ENCODE measurements around the gene WNT9A. TPM values are rescaled to one million over a fixed set of nuclear protein-coding genes. Genes with fewer than 3 reads are reported as not detected.
"Not testable (repeated sequence)": the region's sequence is repeated elsewhere in the genome, so short reads cannot be mapped to it uniquely, and the experiment has no call there.

The WNT9A gene
- 1.4 and 1.9 TPM in 2 replicates for total RNA-seq
- 0.14 TPM in 1 of 2 replicates, not detected in the other for polyA plus RNA-seq

DNA sequence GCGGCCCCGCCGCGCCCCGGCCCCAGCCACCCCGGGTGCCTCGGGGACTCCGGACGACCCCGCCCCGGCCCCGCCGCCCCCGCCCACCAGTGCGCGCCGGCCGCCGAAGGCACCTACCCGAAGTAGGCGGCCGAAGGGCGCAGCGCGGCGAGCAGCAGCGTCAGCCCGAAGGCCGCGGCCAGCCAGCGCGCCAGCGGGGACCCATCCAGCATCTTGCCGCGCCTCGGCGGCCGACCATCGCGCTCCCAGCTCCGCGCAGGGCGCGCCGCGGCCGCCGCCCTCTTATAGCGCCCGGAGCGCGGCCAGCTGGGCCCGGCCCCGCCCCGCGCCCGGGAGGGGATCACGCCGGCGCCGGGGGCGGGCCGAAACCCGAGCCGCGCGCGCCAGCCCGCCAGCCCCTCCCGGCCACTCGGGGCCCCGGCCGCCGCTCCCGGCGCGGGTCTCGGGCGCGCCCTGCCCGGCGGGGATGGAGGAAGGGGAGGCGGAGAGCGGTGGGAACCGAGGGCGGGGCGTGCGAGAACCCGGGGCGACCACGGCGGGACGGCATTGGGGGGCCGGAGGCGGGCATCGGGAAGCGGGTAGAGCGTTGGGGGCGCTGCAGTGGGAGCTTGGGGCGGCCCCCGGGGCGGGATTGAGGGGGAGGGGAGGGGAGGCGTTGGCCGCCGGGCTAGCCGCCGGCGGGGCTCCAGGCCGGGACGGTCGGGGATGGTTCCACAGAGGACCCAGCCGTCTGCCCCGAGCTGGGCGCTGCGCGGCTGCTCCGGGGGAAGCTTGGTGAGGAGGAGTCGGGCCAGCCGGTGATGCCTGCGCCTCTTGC, at the start of gene WNT9A:
WNT9A (minus strand) TSS at position 257 of the 817 bp plus-strand sequence; CDS start at position 212, 45 bp downstream.
- H3K9me3 ChIP-seq (ENCODE audit: low read depth), result no peaks in the 10 kb centered on the region
- H3K27me3 ChIP-seq, result peaks cover 25% of the 10 kb centered on the region
- peak; percentile 55 to 92 for DNase-seq (ENCODE audit: low read depth in 1 of 2, low spot score in 1 of 2)
- H3K4me1 ChIP-seq (ENCODE audit: low read depth), result no peaks in the 10 kb centered on the region
- H3K27ac ChIP-seq, result no peak within 1 kb of the TSS
- no peak for TF ChIP-seq CTCF (IDR thresholded peaks at IDR 0.05; ENCODE audit: low read depth, low read length)
- peak within 1 kb of the TSS; percentile 75 for H3K4me3 ChIP-seq
- no peaks in the 10 kb centered on the region for H3K36me3 ChIP-seq

- no peaks in the 10 kb centered on the region for H3K9me3 ChIP-seq (ENCODE audit: low read depth)
- no peak overlapping the region for H3K4me3 ChIP-seq
- H3K36me3 ChIP-seq, result no peaks in the 10 kb centered on the region
- no peaks in the 10 kb centered on the region for H3K4me1 ChIP-seq (ENCODE audit: low read depth)
- H3K27me3 ChIP-seq, result peaks cover 23% of the 10 kb centered on the region
- TF ChIP-seq CTCF (IDR thresholded peaks at IDR 0.05; ENCODE audit: low read depth, low read length), result no peak
- no peak for DNase-seq (ENCODE audit: low read depth in 1 of 2, low spot score in 1 of 2)
- no peak overlapping the region for H3K27ac ChIP-seq
Measured at GRCh38 chr1:227996187-227996950, 48.6 kb upstream of the WNT9A start.

- no peaks in the 10 kb centered on the region for H3K9me3 ChIP-seq (ENCODE audit: low read depth)
- no peak for DNase-seq (ENCODE audit: low read depth in 1 of 2, low spot score in 1 of 2)
- no peak for TF ChIP-seq CTCF (IDR thresholded peaks at IDR 0.05; ENCODE audit: low read depth, low read length)
- no peaks in the 10 kb centered on the region for H3K36me3 ChIP-seq
- H3K27ac ChIP-seq, result no peak overlapping the region
- no peak overlapping the region for H3K4me3 ChIP-seq
- H3K27me3 ChIP-seq, result peaks cover 14% of the 10 kb centered on the region
- no peaks in the 10 kb centered on the region for H3K4me1 ChIP-seq (ENCODE audit: low read depth)
Measured at GRCh38 chr1:227994632-227995300, 47.0 kb upstream of the WNT9A start.

DNA sequence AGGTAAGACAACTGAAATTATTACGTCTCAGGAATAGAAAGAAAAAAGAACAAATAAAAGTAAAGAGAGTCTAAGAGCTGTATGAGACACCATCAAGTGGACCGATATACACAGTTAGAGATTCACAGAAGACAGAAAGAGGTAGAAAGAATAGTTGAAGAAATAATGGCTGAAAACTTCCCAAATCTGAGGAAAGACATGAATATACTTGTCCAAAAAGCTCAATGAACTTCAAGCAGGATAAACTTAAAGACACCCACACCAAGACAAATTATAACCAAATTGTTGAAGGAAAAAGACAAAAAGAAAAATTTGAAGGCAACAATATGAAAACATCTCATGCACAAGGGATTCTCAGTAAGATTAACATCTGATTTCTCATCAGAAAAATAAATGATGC, 39.4 kb upstream of the WNT9A start:
- Histone ChIP-seq H3K27me3 (peaks cover 35% of the 10 kb centered on the region), H3K36me3 (no peaks in the 10 kb centered on the region), H3K4me3 (no peak overlapping the region), H3K4me1 (ENCODE audit: low read depth) (no peaks in the 10 kb centered on the region), H3K27ac (no peak overlapping the region), H3K9me3 (ENCODE audit: low read depth) (no peaks in the 10 kb centered on the region)
- DNase-seq (ENCODE audit: low read depth in 1 of 2, low spot score in 1 of 2), result no peak
- TF ChIP-seq CTCF (IDR thresholded peaks at IDR 0.05; ENCODE audit: low read depth, low read length), result no peak

DNA sequence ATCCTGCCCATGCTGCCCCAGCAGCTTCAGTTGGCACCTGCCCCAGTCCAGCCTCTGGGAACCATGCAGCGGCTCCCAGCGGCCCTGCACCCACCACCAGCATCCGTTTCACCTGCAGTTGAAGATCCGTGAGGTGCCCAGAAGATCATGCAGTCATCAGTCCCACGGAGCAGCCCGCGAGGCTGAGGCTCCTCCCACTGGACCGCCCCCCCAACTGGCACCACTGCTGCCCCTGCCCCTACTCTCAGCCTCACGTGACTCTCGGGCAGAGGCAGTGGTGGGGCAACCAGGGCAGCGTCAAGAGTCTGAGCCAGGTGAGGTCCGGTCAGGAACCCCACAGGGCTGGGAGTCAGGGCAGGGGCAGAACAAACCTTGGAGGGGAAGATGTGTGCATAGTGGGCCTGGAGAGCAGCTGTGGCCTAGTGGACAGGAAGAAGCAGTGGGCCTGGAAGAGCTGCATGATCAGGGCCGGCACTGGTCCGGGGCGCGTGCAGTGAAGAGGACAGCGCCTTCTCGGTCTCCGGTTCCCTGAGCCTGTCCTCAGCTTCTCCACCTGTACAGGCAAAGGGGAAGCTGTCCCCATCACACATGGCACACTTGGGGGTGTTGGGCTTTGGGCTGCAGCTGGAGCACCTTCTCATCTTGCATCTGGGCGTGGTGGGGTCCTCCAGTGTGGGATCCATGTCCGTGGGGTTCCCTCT, 28.0 kb upstream of the WNT9A start:
- H3K9me3 ChIP-seq (ENCODE audit: low read depth); DNase-seq (ENCODE audit: low read depth in 1 of 2, low spot score in 1 of 2); H3K27ac ChIP-seq; H3K27me3 ChIP-seq; H3K4me1 ChIP-seq (ENCODE audit: low read depth); H3K36me3 ChIP-seq; H3K4me3 ChIP-seq: not testable (repeated sequence)

DNA sequence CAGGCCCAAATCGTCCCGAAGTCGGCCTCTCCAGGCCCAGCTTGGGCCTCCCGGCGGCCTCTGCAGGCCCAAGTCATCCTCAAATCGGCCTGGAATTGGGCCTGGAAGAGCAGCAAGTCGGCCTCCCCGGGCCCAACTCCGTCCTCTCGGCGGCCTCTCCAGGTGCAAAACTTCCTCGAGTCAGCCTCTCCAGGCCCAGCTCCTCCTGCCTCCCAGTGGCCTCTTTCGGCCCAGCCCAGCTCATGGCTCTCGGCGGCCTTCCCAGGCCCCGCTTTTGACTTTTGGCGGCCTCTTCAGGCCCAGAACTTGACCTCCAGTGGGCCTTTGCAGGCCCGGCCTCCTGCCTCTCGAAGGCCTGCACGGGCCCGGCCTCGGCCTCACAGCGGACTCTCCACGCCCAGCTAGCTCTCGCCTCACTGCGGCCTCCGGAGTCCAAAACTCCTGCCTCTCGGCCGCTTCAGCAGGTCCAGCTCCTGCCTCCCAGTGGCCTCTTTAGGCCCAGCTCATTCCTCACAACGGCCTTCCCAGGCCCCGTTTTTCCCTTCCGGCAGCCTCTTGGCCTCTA, 26.1 kb upstream of the WNT9A start:
- DNase-seq (ENCODE audit: low read depth in 1 of 2, low spot score in 1 of 2); H3K4me3 ChIP-seq; H3K4me1 ChIP-seq (ENCODE audit: low read depth); H3K9me3 ChIP-seq (ENCODE audit: low read depth); H3K27ac ChIP-seq; H3K27me3 ChIP-seq; H3K36me3 ChIP-seq: not testable (repeated sequence)

- H3K27ac ChIP-seq; H3K4me1 ChIP-seq (ENCODE audit: low read depth); H3K27me3 ChIP-seq; H3K36me3 ChIP-seq; H3K4me3 ChIP-seq; H3K9me3 ChIP-seq (ENCODE audit: low read depth): not testable (repeated sequence)
- DNase-seq (ENCODE audit: low read depth in 1 of 2, low spot score in 1 of 2), result peak; percentile 20 to 68
Measured at GRCh38 chr1:227972843-227973374, 25.2 kb upstream of the WNT9A start.

DNA sequence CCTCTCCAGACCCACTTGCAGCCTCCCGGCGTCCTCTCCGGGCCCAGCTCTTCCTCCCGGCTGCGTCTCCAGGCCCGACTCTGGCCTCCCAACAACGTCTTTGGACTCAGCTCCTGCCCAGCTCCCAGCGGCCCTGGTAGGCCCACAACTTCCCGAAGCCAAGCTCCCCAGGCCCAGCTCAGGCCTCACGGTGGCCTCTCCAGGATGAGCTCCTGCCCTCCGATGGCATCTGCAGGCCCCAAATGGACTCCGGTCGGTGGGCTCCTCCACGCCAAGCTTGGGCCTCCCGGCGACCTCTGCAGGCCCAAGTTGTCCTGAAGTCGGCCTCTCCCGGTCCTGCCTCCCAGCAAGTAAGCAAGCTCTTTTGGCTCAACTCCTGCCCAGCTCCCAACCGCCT, 24.5 kb upstream of the WNT9A start:
- DNase-seq (ENCODE audit: low read depth in 1 of 2, low spot score in 1 of 2); H3K4me3 ChIP-seq; H3K36me3 ChIP-seq; H3K27ac ChIP-seq; H3K27me3 ChIP-seq; H3K9me3 ChIP-seq (ENCODE audit: low read depth); H3K4me1 ChIP-seq (ENCODE audit: low read depth): not testable (repeated sequence)

All from cardiac muscle cell (in vitro differentiated cells and primary cell).